ENCODE data around the gene MTFR2. TPM values are rescaled to one million over a fixed set of nuclear protein-coding genes. Genes with fewer than 3 reads are reported as not detected.
"Not testable (repeated sequence)": the region's sequence is repeated elsewhere in the genome, so short reads cannot be mapped to it uniquely, and the experiment has no call there.

MTFR2 gene
- polyA plus RNA-seq, 1 experiment: 5.5 TPM

DNA sequence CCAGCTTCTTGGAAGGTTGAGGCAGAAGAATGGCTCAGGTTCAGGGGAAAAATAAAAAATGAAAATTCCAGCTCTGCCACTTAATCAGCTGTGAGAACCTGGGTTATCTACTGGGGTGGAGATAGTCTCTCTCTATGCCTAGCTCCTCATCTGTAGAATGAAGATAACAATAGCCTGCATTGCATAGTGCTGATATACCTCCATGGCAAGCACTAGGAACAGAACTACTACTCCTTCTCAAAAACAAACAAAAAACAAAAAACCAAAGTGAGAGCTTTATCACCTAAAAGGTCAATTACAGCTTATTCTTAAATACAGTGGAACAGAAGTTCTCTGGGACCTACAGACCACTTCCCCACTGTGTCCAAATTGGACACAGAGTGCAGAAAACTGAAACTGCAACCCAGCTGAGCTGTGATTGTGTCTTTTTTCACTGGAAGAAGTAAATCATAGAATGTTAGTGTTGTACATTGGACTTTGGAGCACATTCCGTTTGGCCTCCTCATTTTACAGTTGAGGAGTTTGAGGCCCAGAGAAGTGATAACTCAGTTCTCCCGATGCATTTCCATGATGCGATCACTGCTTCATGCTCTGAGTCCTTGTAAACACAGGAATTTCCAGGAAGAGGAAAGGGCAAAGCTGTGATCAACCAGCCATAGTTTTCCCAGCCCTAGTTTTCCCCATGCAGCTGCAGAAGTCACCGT is 23.3 kb downstream of the MTFR2 start:
- H3K27me3 ChIP-seq (ENCODE audit: control insufficient read depth, insufficient read depth, low read length): no peaks in the 10 kb centered on the region
- no peak for TF ChIP-seq CTCF (IDR thresholded peaks at IDR 0.05; ENCODE audit: insufficient read depth, low read depth, low read length)
- H3K4me3 ChIP-seq (ENCODE audit: low read depth, low read length): no peak overlapping the region
- ChIA-PET POLR2A (no interaction called here), CTCF (interaction anchor here (0.6 to 2.5 kb wide), 53 partner anchors 9 to 792 kb away, joined by 3 to 68 read pairs (median 4); partner anchors contain the start of genes AHI1, BCLAF1 and MTFR2)
- no peaks in the 10 kb centered on the region for H3K36me3 ChIP-seq (ENCODE audit: control insufficient read depth, insufficient read depth, low read length)
- no peak for DNase-seq (ENCODE audit: low read depth)

GRCh38 chr6:136226027-136226673 is 24.0 kb downstream of the MTFR2 start:
- Histone ChIP-seq H3K27me3 (ENCODE audit: control insufficient read depth, insufficient read depth, low read length) (no peaks in the 10 kb centered on the region), H3K36me3 (ENCODE audit: control insufficient read depth, insufficient read depth, low read length) (no peaks in the 10 kb centered on the region), H3K4me3 (ENCODE audit: low read depth, low read length) (no peak overlapping the region)
- CTCF ChIA-PET: interaction anchor here (0.6 to 2.5 kb wide), 56 partner anchors 8 to 1069 kb away, joined by 3 to 68 read pairs (median 4); partner anchors contain the start of genes AHI1, BCLAF1 and MTFR2
- DNase-seq (ENCODE audit: low read depth): no peak
- POLR2A ChIA-PET: no interaction called here
- TF ChIP-seq CTCF (IDR thresholded peaks at IDR 0.05; ENCODE audit: insufficient read depth, low read depth, low read length): peak; percentile 100

DNA sequence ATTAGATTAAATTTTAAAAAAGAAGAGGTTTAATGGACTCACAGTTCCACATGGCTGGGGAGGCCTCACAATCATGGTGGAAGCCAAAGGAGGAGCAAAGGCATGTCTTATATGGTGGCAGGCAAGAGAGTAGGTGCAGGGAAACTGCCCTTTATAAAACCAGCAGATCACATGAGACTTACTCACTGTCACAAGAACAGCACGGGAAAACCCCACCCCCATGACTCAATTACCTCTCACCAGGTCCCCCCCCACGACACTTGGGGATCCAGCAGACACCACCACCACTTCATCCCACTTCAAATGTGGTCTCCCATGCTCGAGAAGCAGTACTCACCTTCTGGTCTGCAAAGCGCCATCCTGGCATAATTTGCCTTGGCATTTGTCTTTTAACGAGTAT is 24.6 kb downstream of the MTFR2 start:
- ChIA-PET CTCF (interaction anchor here (0.6 to 2.5 kb wide), 35 partner anchors 9 to 1069 kb away, joined by 3 to 68 read pairs (median 5); partner anchors contain the start of genes AHI1 and MTFR2), POLR2A (no interaction called here)
- Histone ChIP-seq H3K27me3 (ENCODE audit: control insufficient read depth, insufficient read depth, low read length) (no peaks in the 10 kb centered on the region), H3K36me3 (ENCODE audit: control insufficient read depth, insufficient read depth, low read length) (no peaks in the 10 kb centered on the region), H3K4me3 (ENCODE audit: low read depth, low read length) (no peak overlapping the region)
- no peak for TF ChIP-seq CTCF (IDR thresholded peaks at IDR 0.05; ENCODE audit: insufficient read depth, low read depth, low read length)
- DNase-seq (ENCODE audit: low read depth): no peak

GRCh38 chr6:136224974-136225373 is 25.1 kb downstream of the MTFR2 start:
- H3K4me3 ChIP-seq (ENCODE audit: low read depth, low read length); DNase-seq (ENCODE audit: low read depth); H3K27me3 ChIP-seq (ENCODE audit: control insufficient read depth, insufficient read depth, low read length); H3K36me3 ChIP-seq (ENCODE audit: control insufficient read depth, insufficient read depth, low read length); POLR2A ChIA-PET: not testable (repeated sequence)
- CTCF ChIA-PET: interaction anchor here (1.3 kb wide), 1 partner anchor 689 kb away, joined by 4 read pairs; no protein-coding TSS in a partner anchor

DNA sequence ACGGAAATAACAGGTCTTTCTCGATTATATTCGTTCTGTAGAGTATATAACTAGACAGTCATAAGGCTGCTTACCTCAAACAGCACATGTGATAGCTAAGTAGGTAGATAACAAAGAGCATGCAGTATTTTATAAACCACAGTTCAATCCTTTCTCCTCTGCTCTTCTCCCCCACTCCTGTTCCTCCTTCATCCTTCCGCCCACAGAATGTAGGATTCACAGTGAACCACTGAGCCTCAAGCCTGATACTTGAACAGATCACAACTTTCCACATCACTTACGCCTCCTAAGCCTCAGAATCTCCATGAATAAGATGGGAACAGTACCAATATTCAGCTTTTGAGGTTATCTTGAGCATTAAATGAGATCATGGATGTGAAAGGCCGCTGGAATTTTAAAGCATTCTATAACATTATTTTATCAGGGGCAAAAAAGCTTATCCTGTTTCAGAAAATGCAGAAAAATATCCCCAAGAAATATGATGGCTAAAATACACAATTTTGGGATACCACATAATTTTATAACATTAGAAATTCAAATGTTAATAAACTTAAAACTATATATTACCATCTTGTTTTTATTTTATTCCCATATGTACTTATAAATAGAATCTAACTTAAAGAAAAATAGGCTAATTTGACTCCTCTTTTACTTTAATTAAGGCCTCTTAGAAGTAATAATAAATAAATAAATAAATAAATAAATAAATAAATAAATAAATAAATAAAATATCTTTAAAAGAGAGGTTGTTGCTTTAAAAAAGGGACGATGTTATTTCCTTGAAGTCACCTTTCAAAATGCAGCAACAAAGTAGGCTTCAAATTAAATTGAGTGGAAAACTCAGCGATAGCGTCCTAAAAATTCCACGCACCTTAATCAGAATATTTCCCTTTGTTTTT is 33.4 kb downstream of the MTFR2 start:
- H3K36me3 ChIP-seq (ENCODE audit: control insufficient read depth, insufficient read depth, low read length): no peaks in the 10 kb centered on the region
- ChIA-PET CTCF (interaction anchor here (2.2 kb wide), 1 partner anchor 9 kb away, joined by 11 read pairs; no protein-coding TSS in a partner anchor), POLR2A (no interaction called here)
- TF ChIP-seq CTCF (IDR thresholded peaks at IDR 0.05; ENCODE audit: insufficient read depth, low read depth, low read length): no peak
- no peaks in the 10 kb centered on the region for H3K27me3 ChIP-seq (ENCODE audit: control insufficient read depth, insufficient read depth, low read length)
- no peak overlapping the region for H3K4me3 ChIP-seq (ENCODE audit: low read depth, low read length)
- DNase-seq (ENCODE audit: low read depth): no peak

Measured in BJ (cell line).